ENCODE measurements around the gene ADAM23.
"Not testable (repeated sequence)": the region's sequence is repeated elsewhere in the genome, so short reads cannot be mapped to it uniquely, and the experiment has no call there.

The ADAM23 gene, protein sequence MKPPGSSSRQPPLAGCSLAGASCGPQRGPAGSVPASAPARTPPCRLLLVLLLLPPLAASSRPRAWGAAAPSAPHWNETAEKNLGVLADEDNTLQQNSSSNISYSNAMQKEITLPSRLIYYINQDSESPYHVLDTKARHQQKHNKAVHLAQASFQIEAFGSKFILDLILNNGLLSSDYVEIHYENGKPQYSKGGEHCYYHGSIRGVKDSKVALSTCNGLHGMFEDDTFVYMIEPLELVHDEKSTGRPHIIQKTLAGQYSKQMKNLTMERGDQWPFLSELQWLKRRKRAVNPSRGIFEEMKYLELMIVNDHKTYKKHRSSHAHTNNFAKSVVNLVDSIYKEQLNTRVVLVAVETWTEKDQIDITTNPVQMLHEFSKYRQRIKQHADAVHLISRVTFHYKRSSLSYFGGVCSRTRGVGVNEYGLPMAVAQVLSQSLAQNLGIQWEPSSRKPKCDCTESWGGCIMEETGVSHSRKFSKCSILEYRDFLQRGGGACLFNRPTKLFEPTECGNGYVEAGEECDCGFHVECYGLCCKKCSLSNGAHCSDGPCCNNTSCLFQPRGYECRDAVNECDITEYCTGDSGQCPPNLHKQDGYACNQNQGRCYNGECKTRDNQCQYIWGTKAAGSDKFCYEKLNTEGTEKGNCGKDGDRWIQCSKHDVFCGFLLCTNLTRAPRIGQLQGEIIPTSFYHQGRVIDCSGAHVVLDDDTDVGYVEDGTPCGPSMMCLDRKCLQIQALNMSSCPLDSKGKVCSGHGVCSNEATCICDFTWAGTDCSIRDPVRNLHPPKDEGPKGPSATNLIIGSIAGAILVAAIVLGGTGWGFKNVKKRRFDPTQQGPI

DNA sequence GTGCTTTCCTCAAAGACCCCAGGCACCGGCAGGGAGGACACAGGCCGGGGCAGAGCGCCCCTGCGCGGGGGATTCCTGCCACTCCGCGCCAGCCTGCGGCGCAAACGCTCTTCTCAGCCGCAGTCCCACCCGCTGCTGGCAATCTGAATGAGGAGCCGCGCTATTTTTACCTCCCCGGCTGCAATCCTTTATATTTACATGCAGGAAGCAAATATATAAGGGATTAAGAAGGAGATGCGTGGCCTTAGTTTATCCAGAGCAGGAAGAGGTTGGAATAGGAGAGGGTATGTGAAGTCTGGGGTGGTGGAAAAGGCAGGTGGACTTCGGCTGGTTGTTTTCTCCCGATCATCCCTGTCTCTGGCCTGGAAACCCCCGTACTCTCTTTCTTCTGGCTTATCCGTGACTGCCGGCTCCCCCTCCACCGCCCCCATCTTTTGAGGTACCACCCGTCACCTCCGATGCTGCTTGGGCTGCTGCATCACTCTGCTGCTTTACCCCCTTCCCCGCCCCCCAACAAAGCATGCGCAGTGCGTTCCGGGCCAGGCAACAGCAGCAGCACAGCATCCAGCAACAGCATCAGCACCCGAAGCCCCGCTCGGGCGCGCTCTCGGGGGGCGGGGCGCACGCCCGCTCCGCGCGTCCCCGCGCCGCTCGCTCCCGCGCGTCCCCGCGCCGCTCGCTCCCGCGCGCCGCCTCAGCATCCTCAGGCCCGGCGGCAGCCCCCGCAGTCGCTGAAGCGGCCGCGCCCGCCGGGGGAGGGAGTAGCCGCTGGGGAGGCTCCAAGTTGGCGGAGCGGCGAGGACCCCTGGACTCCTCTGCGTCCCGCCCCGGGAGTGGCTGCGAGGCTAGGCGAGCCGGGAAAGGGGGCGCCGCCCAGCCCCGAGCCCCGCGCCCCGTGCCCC, at the start of gene ADAM23:
Gene ADAM23 (plus strand): TSS at position 700 of the 902 bp plus-strand sequence. CDS start 335 bp downstream, outside the sequence.
- DNase-seq (ENCODE audit: low read depth in 2 of 2) = peak; percentile 10 to 42

DNA sequence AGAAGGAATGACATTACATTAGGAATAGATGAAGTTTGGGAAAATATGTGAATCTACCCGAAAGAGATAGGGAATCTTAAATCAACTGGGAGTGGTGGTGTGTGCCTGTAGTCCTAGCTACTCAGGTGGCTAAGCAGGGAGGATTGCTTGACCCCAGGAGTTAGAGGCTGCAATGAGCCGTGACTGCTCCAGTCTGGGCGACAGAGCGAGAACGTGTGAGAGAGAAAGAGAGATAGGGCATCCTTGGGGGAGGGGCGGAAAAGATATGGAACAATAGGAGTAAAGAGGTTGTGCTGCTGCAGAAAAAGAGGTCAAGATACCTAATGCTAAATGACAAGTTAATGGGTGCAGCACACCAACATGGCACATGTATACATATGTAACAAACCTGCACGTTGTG, 47.1 kb upstream of the ADAM23 start:
- DNase-seq (ENCODE audit: low read depth in 2 of 2) = no peak

DNA sequence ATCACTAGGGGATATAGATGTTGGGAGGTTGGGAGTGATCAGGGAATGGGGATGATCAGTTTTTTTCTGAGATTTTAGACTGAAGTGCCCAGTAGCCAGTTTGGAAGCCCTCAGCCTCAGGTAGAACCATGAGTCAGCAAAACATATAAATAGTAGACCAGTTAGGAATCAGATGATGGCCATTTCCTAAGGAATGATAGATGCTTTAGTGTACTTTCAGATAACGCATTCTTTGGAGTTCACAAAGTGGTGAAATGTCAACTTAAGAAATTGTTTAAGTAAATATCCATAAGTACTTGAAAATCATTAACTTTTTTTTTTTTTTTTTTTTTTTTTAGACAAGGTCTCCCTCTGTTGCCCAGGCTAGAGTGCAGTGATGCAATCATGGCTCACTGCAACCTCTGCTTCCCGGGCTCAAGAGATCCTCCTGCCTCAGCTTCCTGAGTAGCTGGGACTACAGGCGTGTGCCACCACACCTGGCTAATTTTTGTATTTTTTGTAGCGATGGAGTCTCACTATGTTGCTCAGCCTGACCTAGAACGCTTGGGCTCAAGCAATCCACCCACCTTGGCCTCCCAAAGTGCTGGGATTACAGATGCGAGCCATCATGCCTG, 40.3 kb upstream of the ADAM23 start:
- not testable (repeated sequence) for DNase-seq (ENCODE audit: low read depth in 2 of 2)

DNA sequence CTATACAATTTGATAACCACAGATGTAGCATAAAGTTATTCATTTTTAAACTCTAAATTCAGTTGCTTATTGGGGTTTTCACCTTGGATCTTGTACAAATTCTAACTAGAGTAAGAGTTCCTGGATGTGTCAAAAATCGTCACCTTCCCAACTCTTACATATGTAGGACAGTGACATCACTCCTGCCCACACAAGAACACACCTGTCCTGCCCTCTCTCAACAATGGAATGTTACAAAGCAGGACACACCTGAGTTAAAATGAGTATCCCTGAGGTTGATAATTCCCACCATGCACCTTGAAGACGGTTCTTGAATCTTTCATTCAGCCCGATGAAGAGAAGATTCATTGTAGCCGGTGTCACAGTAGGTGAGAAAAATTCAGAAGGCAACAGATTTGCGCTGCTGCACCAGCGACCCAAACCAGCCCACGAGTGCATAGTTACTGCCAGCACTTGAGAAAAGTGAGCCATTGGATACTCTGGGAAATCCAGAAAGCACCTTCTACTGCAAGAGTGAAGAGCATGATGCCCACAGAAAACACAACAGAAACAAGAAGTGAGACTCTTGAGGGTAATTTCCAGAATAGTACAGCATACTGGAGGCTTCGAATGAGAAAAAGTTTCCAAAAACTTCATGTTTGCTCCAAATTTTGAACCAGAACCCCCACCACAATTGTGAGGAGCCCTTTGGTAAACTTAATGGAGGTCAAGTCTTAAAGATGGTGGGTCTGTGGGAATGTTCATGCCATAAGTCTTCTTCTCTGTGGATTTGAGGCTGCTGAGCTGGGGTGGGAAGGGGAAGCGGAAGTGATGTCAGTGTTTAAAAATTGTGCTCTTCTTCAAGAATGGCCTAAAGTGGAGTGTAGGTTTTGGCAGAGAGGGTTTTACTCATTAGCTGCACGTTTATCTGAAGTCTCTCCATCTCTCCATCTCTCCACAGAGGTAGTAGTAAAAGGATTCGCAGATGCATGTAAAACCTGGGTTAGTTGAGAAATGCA, 34.7 kb upstream of the ADAM23 start:
- DNase-seq (ENCODE audit: low read depth in 2 of 2) = no peak

DNA sequence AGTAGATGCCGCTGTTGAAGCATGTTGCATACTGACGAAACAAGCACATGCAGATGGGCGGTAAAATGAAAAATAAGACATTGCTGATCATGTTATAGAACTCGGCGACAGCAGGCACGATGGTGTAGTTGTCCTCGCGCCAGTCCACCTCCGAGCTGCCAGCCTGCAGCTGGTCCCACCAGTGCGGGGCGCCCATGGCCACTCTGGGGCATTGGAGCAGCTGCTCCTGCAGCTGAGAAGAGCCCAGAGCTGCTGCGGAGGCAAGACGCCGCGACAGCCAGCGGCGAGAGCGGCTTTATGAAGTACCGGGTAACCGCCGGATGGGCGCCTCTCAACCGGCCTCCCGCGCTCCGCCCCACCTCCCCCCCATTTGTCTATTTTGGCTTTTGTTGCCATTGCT, 32.6 kb upstream of the ADAM23 start:
- DNase-seq (ENCODE audit: low read depth in 2 of 2) = no peak

DNA sequence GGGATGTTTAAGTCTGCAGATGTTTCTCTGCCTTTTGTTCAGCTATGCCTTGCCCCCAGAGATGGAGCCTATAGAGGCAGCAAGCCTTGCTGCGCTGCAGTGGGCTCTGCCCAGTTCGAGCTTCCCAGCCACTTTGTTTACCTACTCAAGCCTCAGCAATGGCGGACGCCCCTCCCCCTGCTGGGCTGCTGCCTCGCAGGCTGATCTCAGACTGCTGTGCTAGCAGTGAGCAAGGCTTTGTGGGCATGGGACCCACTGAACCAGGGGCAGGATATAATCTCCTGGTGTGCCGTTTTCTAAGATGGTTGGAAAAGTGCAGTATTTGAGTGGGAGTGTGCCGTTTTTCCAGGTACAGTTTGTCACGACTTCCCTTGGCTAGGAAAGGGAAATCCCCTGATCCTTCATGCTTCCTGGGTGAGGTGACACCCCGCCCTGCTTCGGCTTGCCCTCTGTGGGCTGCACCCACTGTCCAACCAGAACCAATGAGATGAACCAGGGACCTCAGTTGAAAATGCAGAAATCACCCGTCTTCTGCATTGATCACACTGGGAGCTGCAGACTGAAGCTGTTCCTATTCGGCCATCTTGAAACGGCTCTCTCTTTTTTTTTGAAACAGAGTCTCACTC, 27.6 kb upstream of the ADAM23 start:
- DNase-seq (ENCODE audit: low read depth in 2 of 2) = no peak

DNA sequence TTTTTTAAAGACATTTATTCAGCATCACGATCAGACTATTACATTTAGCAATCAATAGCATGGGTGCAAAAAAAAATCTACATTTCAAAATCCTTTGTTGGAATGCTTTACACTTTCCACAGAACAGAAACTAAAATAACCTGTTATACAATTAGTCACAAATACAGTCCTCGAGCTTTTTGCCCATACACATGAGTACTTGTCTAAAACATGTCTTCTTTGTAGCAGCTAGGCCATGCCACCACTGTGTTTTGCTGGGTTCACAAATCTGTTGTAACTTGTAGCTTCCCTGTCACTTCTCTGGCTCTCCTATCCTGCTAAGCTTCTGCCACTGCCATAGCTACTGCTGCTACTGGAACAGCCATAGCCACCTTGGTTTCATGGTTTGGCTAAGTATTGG, 24.4 kb upstream of the ADAM23 start:
- DNase-seq (ENCODE audit: low read depth in 2 of 2) = no peak

DNA sequence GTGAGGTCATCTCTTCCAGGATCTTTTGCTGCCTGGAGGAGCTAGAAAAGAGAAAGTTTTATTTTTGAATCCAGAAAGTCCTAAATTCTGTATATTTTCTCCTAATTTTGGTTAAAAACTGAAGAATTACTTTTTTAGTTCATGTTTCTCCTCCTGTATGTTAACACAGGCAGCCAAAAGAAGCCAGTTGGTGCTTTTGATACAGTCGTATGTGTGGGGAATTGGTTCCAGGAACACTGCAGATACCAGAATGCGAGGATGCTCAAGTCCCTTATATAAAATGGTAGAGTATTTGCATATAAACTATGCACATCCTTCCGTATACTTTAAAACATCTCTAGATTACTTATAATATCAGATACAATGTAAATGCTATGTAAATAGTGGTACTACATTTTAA, 22.6 kb upstream of the ADAM23 start:
- no peak for DNase-seq (ENCODE audit: low read depth in 2 of 2)

DNA sequence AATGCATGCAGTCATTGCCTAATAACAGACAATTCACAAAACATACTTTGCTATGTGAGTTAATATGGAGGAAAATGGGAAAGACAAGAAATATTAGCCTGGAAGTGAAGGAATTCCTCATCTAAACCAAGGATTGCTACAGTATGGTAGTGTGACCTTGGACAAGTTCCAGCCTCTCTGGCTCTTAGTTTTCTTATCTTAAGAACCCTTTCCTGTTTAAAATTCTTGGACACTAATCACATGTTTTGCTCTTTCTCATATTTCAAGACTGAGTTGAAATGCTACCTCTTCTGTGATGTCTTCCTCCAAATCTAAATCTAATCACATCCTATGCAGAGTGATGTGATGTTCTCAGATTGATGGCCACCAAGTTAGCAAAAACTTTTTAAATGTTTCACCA, 20.8 kb upstream of the ADAM23 start:
- no peak for DNase-seq (ENCODE audit: low read depth in 2 of 2)

DNA sequence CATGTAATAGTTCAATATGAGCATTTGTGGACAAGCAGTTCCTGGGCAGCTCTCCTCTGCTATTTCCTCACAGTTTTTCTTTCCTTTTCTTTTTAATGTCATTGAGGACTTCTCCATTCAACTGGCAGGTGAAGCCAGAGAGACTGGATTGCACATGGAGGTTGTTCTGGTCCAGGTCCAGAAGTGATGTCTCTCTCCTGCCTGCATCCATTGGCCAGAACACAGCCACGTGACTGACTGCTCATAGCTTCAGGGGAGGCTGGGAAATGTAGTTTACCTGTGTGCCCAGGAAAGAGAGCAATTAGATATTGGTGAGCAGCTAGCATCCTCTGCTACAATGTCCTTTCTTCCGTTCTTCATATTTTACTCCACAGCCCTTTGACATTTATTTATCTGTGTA, 20.2 kb upstream of the ADAM23 start:
- no peak for DNase-seq (ENCODE audit: low read depth in 2 of 2)

DNA sequence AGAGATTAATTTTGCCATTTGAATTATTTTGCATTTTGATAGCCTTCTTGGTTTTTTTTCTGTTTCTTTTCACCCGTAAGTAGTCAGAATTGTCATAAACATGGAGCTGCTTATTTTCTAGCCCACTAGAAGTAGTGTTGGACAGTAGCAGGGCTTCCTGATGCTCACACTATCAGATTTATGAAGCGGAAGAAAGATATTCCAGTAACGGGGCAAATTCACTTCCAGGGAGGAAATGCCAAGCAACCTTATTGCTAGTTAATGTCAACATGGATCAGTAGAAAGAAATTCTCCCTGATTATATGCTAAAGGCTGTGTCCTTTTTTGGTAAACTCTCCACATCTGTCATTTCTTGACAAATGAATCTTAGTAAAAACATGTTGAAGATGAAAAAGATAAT, 19.2 kb upstream of the ADAM23 start:
- DNase-seq (ENCODE audit: low read depth in 2 of 2) = no peak

DNA sequence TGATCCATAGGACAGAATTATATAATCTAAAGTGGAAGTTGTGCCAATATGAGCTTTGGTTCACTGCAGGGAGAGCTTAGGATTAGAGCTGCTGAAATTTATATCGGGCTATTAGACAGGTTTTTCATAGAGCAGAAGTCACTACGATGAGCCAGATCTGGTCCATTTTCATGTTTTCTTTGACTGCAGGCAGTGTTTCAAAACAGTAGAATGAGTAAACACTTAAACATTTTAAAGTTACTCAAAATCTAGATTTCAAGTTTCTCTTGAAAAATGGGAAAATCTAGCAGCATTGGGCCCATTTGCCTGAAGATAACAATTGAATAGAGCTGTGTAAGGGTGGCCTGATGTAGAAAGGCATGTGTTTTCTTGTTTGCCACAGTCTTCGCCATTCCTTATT, 14.5 kb upstream of the ADAM23 start:
- DNase-seq (ENCODE audit: low read depth in 2 of 2) = no peak

DNA sequence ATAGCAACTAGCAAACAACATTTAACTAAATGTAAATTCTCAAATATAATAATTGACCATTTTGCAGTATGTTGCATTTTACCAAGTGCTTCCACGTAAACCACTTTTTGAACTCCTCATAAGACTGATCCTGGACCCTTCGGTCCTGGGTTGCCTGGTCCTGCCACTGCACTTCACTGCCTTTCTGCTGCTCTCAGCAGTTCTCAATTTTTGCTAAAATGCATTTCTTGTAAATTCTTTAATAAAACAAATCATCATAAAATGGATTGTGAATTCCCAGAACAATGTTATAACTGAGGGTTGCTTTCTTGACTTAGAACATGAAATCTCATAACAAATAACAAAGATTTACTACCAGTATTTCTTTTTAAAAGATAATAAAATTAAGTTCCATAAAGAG, 12.9 kb upstream of the ADAM23 start:
- DNase-seq (ENCODE audit: low read depth in 2 of 2) = no peak

DNA sequence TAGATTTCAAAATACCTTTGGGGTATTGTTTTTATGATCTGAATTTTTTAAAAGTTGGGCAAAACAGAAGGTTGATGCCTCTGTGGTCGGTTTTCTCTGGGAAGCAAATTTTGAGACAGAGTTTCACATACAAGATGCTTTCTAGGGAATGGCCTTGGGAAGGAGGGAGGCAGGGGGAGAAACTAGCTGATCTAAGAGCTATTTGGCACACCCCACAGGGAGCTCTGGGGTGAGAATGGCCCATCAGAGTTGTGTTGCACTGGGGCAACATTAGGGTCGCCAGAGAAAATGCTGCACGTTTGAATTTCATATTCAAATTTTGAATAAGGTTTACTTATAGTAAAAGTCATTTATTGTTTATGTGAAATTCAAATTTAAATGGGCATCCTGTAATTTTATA, 11.9 kb upstream of the ADAM23 start:
- DNase-seq (ENCODE audit: low read depth in 2 of 2) = no peak

DNA sequence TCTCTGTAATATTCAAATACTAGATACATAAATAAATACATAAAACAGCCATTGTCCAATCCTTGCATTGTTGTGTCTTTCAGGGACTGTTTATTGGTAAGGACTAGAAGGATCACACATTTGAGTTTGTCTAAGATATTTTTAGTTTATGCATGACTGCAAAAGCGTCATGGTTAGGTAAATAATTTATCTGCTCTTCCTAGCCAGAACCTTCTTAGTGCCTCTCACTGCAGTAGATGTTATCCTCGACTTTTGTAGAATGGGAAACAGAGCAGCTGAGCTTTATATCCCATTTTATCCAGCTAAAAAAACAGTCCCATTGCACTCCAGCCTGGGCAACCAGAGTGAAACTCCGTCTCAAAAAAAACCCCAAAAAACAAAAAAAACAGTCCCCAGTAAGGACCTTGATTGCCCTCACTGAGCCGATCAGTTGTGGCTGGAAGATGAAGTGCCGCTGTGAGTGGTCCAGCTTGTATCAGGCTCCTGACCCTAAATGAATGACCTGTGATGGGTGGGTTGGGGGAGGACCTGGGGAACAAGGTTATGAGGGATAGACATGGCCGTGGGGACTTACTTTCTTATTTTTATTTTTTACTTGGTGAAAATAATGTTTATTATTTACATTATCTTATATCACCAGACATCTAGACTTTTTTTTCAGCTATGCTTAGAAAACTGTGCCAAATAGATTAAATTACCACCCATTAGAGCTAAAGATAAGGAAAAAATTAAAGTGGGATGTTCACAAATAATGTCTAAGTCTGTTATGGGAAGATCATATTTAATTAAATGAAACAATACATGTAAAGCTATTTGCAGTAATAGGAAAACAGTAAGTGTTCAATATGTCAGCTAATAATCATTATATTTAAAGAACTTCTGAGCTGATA, 10.9 kb upstream of the ADAM23 start:
- DNase-seq (ENCODE audit: low read depth in 2 of 2) = no peak

DNA sequence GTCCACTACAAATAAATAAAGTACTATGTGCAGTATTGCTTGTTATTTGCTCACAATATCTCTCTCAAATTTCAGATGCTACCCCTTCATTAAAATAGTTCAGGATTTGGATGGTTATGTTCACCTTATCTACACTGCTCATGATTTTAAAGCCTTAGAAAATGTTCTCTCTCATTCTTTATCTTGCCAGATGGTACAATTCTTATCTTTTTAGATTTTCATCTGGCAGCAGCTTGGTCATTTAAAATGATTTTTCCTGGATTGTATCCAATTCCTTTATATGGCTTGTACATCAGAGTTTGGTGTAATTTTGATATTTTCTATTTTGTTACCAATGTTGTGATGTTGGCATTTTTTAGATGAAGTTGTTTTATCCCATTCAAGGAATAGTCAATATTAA, 10.1 kb upstream of the ADAM23 start:
- DNase-seq (ENCODE audit: low read depth in 2 of 2) = no peak

DNA sequence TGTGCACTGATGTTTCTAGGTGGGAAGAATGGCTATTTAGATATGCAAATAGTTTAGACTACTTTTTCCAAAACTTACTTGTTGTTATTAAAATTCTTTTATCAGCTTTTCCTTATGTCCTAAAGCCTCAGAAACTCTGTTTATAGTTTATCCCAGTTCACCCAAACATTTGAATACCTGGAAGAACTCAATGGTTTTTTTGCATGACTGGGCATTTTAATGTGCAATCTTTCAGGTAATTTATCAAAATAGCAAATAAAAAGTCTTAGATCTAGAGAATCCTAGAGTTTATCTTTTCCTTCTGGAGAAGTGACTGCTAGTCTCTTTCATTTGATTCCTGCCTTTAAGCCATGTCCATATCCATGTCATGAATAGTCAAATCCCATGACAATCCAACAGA, 9.6 kb upstream of the ADAM23 start:
- no peak for DNase-seq (ENCODE audit: low read depth in 2 of 2)

DNA sequence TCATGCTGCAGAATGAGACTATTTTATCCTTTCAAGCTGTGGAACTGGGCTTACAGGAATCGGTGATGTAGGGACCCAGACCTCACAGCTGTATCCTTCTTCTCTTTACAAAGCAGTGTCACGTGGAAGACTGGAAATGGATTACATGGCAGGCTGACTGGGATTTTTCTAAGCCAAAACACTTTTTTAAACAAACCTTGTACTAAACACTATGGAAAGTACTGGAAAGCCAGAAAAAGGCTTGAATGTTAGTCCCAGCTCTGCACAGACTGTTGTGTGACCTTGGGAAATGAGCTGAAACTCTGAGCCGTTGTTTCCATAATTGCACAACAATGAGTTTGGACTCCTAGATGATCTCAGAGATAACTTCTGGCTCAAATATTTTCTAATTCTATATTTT, 7.6 kb upstream of the ADAM23 start:
- DNase-seq (ENCODE audit: low read depth in 2 of 2) = no peak

DNA sequence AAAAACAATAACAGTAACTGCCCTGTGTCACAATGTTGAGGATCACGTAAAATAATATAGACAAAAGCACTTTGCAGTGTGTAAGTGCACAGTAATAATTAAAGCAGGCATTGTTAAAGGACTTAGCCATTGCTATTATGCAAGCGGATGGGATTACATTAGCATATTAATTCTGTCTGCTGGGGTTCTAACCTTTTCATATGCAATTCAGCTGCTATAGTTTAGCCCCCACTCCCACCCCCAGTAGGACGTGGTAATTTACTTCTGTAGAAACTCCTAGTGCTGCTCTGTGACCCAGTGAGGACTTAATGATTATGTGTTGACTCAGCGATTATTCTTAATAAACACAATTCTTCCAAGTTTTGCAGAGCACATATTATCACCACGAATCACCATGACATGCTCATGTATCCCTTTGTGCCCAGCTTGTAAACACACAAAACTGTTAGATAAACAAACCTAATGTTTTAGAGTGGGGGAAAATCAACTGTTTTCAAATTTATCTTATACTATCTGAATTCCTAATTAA, 5.1 kb upstream of the ADAM23 start:
- DNase-seq (ENCODE audit: low read depth in 2 of 2) = no peak
